OCI-LY3 (cell line): ENCODE measurements around the gene CDR2L.
"Not testable (repeated sequence)": the region's sequence is repeated elsewhere in the genome, so short reads cannot be mapped to it uniquely, and the experiment has no call there.

Source experiments
- EZH2phosphoT487 ChIP-seq: fragments of 200-600 bp; shearing (Covaris generic); IDR thresholded peaks from 2 replicates; pipeline ENCODE4 v1.6.1; 2018; ENCODE audit warnings: antibody characterized with exemption, mixed run types, low read depth
- TF ChIP-seq, protein P1 (sequence below): fragments of 200-600, 300-600 bp; sonication (generic); IDR thresholded peaks from 2 replicates; pipeline ENCODE4 v1.5.1; 2014; ENCODE audit warnings: antibody characterized with exemption, low read length, low read depth

DNA sequence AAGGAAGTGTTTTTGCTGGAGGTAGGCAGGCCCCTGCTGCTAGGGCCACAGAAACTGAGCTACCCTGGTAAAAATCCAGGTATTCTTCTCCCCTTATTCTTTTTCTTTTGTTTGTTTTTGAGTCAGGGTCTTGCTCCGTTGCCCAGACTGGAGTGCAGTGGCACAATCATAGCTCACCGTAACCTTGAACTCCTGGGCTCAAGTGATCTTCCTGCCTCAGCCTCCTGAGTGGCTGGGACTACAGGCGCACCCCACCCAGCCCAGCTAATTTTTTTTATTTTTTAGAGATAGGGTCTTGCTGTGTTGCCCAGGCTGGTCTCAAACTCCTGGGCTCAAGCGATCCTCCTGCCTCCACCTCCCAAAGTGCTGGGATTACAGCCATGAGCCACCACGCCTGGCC lies 17.9 kb upstream of the CDR2L start:
- TF ChIP-seq, protein P1, sequence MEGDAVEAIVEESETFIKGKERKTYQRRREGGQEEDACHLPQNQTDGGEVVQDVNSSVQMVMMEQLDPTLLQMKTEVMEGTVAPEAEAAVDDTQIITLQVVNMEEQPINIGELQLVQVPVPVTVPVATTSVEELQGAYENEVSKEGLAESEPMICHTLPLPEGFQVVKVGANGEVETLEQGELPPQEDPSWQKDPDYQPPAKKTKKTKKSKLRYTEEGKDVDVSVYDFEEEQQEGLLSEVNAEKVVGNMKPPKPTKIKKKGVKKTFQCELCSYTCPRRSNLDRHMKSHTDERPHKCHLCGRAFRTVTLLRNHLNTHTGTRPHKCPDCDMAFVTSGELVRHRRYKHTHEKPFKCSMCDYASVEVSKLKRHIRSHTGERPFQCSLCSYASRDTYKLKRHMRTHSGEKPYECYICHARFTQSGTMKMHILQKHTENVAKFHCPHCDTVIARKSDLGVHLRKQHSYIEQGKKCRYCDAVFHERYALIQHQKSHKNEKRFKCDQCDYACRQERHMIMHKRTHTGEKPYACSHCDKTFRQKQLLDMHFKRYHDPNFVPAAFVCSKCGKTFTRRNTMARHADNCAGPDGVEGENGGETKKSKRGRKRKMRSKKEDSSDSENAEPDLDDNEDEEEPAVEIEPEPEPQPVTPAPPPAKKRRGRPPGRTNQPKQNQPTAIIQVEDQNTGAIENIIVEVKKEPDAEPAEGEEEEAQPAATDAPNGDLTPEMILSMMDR: not testable (repeated sequence)
- not testable (repeated sequence) for TF ChIP-seq EZH2phosphoT487
